ENCODE data around the gene SPEM2.

The SPEM2 gene

GRCh38 chr17:7423679-7424078 lies 1.7 kb upstream of the SPEM2 start:
- DNase-seq, result no peak

GRCh38 chr17:7425756-7426155 lies 340 bp downstream of the SPEM2 start:
- DNase-seq, result no peak

- DNase-seq, result no peak
These were observed 917 bp downstream of the SPEM2 start for GRCh38 chr17:7426203-7426863.

- DNase-seq, result no peak
These were observed 1.6 kb downstream of the SPEM2 start for GRCh38 chr17:7426896-7427489.

GRCh38 chr17:7427549-7427948 lies 2.1 kb downstream of the SPEM2 start:
- DNase-seq, result no peak

GRCh38 chr17:7428557-7428956 lies 3.1 kb downstream of the SPEM2 start, which contains the start of gene SPEM3:
Gene SPEM3 (plus strand): TSS chr17:7428857. CDS start chr17:7428903, 46 bp downstream.
- no peak for DNase-seq

GRCh38 chr17:7429722-7430121 lies 4.3 kb downstream of the SPEM2 start:
- DNase-seq, result no peak

- no peak for DNase-seq
These were observed 5.8 kb downstream of the SPEM2 start for GRCh38 chr17:7431231-7431630.

- no peak for DNase-seq
These were observed 6.9 kb downstream of the SPEM2 start for GRCh38 chr17:7432296-7432695.

GRCh38 chr17:7435676-7436555 lies 10.5 kb downstream of the SPEM2 start:
- peak; percentile 76 for DNase-seq

GRCh38 chr17:7436556-7437368 lies 11.3 kb downstream of the SPEM2 start:
- peak; percentile 88 for DNase-seq

GRCh38 chr17:7437369-7437863 lies 12.0 kb downstream of the SPEM2 start:
- DNase-seq, result no peak

- peak; percentile 68 for DNase-seq
These were observed 12.7 kb downstream of the SPEM2 start for GRCh38 chr17:7437950-7438614.

- DNase-seq, result no peak
These were observed 13.4 kb downstream of the SPEM2 start for GRCh38 chr17:7438656-7439460.

GRCh38 chr17:7439462-7440112 lies 14.2 kb downstream of the SPEM2 start, which contains the start of gene FGF11:
Gene FGF11 (plus strand): TSS chr17:7439512. CDS start chr17:7439621, 109 bp downstream.
- DNase-seq, result no peak

- DNase-seq, result peak; percentile 45
These were observed 14.9 kb downstream of the SPEM2 start for GRCh38 chr17:7440113-7440833.

GRCh38 chr17:7440834-7441195 lies 15.4 kb downstream of the SPEM2 start:
- no peak for DNase-seq

GRCh38 chr17:7441266-7441665 lies 15.8 kb downstream of the SPEM2 start:
- DNase-seq, result no peak

GRCh38 chr17:7442142-7442541 lies 16.7 kb downstream of the SPEM2 start:
- DNase-seq, result no peak
